NCI-H748 treated with DMSO at 0.1 percent for 48 hours (cell line): ENCODE results near the gene KLK11.

ENCODE experiments used
- DNase-seq: peaks from one replicate; lab custom pipeline; 2025; lab: John Stamatoyannopoulos, UW

KLK11 gene

GRCh38 chr19:51027873-51028272, 1.5 kb upstream of the KLK11 start:
- DNase-seq = no peak

- no peak for DNase-seq
Measured at GRCh38 chr19:51027126-51027806, 850 bp upstream of the KLK11 start.

GRCh38 chr19:51025809-51026553, 435 bp downstream of the KLK11 start:
- no peak for DNase-seq

- DNase-seq = no peak
Measured at GRCh38 chr19:51025401-51025800, 1.0 kb downstream of the KLK11 start.

DNA sequence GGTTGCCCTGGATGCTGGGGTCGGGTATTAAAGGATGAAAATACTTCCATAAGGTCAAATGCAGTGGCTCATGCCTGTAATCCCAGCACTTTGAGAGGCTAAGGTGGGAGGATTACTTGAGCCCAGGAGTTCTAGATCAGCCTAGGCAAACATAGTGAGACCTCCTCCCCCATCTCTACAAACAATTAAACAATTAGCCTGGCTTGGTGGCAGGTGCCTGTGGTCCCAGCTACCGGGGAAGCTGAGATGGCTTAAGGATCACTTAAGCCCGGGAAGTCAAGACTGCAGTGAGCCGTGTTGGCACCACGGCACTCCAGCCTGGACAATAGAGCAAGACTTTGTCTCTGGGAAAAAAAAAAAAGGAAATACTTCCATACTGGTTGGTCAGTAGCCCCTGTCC, 1.5 kb downstream of the KLK11 start:
- DNase-seq = peak; percentile 57

- no peak for DNase-seq
Measured at GRCh38 chr19:51023946-51024345, 2.5 kb downstream of the KLK11 start.

DNA sequence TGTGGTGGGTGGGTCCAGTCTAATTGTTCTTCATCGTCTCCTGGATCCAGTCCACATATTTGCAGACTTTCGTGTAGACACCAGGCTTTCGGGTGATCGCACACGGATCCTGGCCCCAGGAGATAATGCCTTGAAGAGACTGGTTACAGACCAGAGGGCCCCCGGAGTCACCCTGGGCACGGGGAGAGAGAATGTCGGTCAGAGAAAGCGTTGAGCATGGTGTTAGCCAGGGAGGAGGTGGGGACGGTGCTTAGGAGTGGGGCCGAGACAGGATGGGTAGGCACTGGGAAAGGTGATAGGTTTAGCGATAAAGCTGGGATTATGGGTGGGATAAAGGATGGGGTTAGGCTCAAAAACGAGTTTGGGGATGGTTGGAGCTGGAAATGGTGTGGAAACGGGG, 3.9 kb downstream of the KLK11 start:
- no peak for DNase-seq

DNA sequence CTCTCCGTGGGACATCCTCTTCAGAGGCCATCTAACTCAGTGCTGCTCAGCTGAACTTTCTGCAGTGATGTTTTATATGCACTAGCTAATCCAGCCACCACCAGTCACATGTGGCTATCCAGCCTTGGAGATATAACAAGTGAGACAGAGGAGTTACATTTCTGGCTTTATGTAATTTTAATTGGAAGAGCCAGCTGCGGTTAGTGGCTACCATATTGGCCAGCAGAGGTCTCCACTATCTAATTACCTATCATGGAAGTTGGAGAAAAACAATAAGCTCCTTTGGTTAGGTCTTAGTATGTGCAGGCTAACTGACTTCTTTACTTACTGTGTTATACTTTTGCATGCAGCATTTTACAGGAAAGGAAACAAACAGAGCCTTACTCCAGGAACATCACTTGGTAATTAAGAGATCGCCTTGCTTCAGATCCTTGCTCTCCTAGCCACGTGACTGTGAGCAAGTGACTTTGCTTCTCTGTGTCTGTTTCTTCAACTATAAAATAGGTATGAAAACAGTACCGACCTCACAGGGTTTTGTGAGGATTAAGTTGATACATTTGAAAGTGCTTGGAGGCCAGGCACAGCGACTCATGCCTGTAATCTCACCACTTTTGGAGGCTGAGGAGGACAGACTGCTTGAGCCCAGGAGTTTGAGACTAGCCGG, 5.3 kb downstream of the KLK11 start:
- peak; percentile 75 for DNase-seq

- DNase-seq = no peak
Measured at GRCh38 chr19:51019544-51019925, 6.9 kb downstream of the KLK11 start, which contains the start of gene KLK10. Gene KLK10 (minus strand): TSS chr19:51019709. CDS start chr19:51019130, 579 bp downstream.

GRCh38 chr19:51018745-51019543, 7.5 kb downstream of the KLK11 start:
- no peak for DNase-seq

DNA sequence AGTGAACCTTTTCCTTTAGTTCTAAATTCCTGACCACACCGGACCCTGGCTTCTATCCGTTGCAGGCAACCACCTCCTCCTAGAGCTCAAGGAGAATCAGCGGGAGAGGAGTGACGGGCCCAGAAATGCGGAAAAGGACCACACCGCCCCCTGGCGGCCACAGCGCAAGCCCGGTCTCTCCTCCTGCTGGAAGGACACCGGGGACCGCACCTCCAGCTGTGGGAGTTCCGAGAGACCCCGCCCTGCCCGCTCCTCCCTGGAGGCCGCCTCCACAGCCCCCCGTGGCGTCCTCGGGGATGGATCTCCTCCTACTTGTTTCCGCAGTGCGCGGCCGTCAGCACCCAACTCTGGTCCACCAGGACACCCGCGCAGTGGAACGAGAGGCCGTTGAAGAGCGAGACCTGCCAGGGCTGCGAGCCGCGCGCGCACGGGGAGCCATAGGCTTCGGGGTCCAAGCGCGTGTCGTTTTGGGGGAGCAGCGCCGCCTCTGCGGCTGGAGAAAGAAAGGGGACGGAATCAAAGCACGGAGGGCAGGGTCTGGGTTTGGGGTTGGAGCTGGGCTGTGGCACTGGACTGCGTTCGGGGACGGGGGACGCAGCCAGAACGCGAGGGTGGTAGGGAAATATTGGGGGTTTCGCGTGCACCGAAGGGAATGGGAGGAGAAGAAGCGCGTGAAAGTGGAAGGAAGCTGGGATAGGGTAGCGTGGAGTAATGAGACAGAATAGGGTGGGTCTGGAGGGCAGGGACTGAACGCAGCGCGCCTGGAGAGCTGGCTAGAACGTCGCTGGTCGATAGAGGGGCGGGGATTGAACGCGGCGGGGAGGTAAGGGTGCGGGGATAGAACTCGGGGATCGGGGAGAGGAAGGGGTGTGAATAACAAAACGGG, 9.4 kb downstream of the KLK11 start:
- peak; percentile 29 for DNase-seq

- DNase-seq = no peak
Measured at GRCh38 chr19:51015691-51016267, 10.6 kb downstream of the KLK11 start.

DNA sequence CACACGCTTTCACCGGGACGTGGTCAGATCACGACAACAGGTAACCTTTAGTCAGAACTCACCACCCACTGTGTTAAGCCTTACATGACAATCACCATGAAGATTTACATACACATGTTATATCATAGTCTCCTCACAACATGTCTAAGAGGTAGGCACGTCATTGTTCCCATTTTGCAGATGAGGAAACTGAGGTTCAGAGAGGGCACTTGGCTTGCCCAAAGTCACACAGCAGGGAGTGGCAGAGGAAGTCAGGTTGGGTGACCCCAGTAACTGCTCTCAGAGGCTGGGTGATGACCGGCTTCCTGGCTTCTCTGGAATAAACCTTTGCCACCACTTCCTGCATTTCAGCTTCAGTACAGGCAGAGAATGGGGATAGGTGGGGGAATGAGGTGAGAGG, 12.2 kb downstream of the KLK11 start:
- DNase-seq = no peak

DNA sequence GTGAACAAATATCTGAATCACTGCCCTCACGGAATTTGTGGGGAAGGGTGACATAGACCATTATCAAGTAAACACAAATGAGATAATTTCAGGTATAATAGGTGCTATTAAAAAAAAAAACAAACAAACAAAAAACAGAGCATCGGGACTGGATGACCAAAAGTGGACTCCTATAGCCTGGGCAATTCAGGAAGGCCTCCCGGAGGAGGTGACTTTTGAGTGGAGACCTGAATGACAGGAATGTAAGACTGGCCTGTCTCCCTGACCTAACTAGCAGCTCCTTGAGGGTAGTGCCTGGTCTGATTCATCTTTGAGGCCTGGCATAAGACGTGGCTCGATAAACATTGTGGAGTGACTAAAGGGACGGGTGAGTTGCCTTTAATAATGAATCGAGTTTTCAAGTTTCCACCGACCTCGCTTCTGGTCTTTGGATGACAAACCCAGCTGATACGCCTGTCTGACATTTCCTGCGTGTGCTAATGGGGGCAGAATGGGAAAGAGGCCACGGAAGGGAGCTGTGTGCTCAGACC, 13.7 kb downstream of the KLK11 start:
- DNase-seq = no peak

DNA sequence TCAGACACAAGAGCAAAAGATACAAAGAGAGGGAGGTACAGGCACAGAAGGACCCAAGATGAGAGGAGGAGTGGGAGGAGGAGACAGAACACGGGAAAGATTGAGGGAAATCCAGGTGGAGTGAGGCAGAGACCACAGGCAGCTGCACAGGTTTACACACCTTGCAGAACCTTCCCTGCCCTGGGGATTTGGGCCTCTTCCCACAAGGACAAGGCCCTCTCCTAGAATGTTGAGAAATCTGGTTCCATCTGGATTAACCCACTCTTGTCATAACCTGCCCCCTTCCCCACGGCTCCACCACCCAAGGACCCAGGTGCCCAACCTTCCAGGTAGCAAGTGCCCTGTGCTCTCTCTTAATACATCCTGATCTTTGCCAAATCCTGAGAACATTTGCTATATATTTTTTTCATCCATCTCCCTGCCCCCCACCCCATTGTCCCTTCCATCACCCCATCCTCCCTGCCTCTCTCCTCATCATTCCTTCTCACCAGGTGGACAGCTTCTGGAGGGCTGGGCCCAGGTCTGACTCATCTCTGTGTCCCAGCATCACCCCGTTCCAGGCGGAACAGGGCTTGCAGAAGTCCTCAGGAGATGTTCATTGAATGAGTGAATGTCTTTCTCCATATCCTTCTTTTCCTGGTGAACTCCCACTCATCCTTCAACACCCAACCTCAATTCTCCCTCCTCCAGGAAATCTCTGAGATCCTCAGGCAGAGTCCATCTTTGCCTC, 16.2 kb downstream of the KLK11 start:
- no peak for DNase-seq

- DNase-seq = no peak
Measured at GRCh38 chr19:51009061-51009891, 17.1 kb downstream of the KLK11 start.

DNA sequence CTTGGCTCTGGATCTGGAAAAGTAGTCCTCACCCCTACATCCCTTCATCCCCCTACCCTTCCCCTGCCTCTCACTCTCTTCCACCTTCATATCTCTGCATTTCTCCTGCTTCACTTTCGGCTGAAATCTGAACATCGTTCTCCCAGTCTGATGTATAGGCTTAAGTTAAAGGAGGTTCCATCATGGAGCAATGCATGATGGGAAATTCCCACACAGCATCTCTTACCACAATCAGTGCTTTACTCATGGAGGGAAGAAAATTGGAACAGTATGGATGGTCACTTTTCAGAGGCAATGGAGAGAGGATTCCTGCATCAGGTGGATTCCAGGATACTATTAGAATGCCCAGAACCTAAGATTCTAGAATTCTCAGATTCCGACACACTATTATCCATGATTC, 18.9 kb downstream of the KLK11 start:
- DNase-seq = no peak

DNA sequence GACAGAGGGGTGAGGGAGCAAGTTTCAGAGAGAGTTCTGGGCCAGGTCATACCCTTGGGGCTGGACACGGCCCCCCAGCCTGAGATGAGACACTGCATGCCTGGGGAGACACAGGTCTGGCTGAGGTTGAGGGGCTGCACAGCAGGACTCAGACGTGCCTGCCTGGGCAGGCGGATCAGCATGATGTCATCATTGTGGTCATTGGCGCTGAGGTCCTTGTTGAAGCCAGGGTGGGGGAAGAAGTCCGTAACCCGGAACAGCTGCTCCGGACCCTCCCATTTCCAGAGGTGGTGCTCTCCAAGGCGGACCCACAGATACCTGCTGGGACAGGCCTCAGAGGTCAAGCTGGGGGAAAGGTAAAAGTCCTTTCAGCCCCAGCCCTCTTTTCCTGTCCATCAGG, 20.0 kb downstream of the KLK11 start:
- no peak for DNase-seq

DNA sequence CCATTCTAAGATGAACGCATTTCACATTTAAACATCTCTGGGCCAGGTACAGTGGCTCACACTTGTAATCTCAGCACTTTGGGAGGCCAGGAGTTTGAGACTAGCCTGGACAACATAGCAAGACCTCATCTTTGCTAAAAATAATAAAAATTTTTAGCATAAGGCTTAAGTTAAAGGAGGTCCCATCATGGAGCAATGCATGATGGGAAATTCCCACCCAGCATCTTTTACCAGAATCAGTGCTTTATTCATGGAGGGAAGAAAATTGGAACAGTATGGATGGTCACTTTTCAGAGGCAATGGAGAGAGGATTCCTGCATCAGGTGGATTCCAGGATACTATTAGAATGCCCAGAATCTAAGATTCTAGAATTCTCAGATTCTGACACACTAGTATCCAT, 21.2 kb downstream of the KLK11 start:
- DNase-seq = no peak
